B cell (primary cell): Measurements from ENCODE around the gene IL36A. TPM values are rescaled to one million over a fixed set of nuclear protein-coding genes. Genes with fewer than 3 reads are reported as not detected.

Experiments
- ATAC-seq: fragments of 200-7000 bp; cut with Tn5 transposase; one replicate; pipeline ENCODE4 v1.10.0; 2021; ENCODE audit warnings: low read depth, mild to moderate bottlenecking, moderate number of reproducible peaks, moderate library complexity
- CTCF ChIA-PET: fragments of 350-600 bp; sonication (Branson Sonifier 250); formaldehyde crosslinking; loops from one replicate; lab custom pipeline; 2021; ENCODE audit warnings: antibody characterized with exemption, inconsistent platforms; lab: Charles Lee
- POLR2A ChIA-PET: fragments of 350-600 bp; sonication (Branson Sonifier 250); formaldehyde crosslinking; loops from one replicate; lab custom pipeline; 2021; ENCODE audit warnings: antibody characterized with exemption; lab: Charles Lee
- DNase-seq: peaks from one replicate; pipeline ENCODE4 v3.0.0; 2013
- H2AFZ ChIP-seq: 2 replicates; pipeline ENCODE4 v1.6.1; 2012; ENCODE audit warnings: mild to moderate bottlenecking, low read depth, low read length; ENCODE audit not compliant: insufficient read depth, poor library complexity, severe bottlenecking
- H3K27ac ChIP-seq, 2 donors: 1 replicate in 1 of 2; 2 replicates in 1 of 2; pipeline ENCODE4 v1.5.1; 2012 to 2013; ENCODE audit warnings: low read length in 2 of 2, mild to moderate bottlenecking in 2 of 2, moderate library complexity in 1 of 2
- H3K27me3 ChIP-seq, 4 experiments: fragments of 200-600 bp in 1 of 4; sonication (generic) in 1 of 4; replicated peaks in 1 of 4; 1 replicate in 2 of 4; 2 replicates in 2 of 4; pipeline versions ENCODE4 v1.6.1 to v1.7.0; 2013 to 2016; ENCODE audit warnings: low read length in 3 of 4, mild to moderate bottlenecking in 2 of 4, mixed read lengths in 1 of 4, moderate library complexity in 1 of 4; ENCODE audit not compliant: insufficient read depth in 4 of 4, control insufficient read depth in 3 of 4; ENCODE audit errors: control extremely low read depth in 1 of 4
- H3K36me3 ChIP-seq, 2 experiments: replicated peaks in 1 of 2; 1 replicate in 1 of 2; 2 replicates in 1 of 2; pipeline versions ENCODE4 v1.6.1 to v1.7.1; 2013; ENCODE audit warnings: low read length in 1 of 2; ENCODE audit not compliant: insufficient read depth in 2 of 2, control insufficient read depth in 1 of 2; ENCODE audit errors: control extremely low read depth in 1 of 2, extremely low read depth in 1 of 2
- H3K4me1 ChIP-seq, 2 donors: fragments of 200-600 bp in 1 of 2; sonication (generic) in 1 of 2; 1 replicate in 1 of 2; 2 replicates in 1 of 2; pipeline versions ENCODE4 v1.5.1 to v1.6.1; 2013 to 2017; ENCODE audit warnings: low read length in 2 of 2; ENCODE audit not compliant: control insufficient read depth in 2 of 2, insufficient read depth in 2 of 2
- H3K4me2 ChIP-seq: replicated peaks from 2 replicates; pipeline ENCODE3; 2012; ENCODE audit warnings: mild to moderate bottlenecking, low read depth, low read length; ENCODE audit not compliant: poor library complexity, severe bottlenecking
- H3K4me3 ChIP-seq, 5 experiments: fragments of 200-600 bp in 1 of 5; sonication (generic) in 1 of 5; 1 replicate in 3 of 5; 2 replicates in 2 of 5; pipeline versions ENCODE4 v1.5.1 to v1.7.0; 2011 to 2016; ENCODE audit warnings: low read length in 4 of 5, mild to moderate bottlenecking in 4 of 5, low read depth in 2 of 5, control low read depth in 1 of 5, moderate library complexity in 1 of 5; ENCODE audit not compliant: insufficient read depth in 1 of 5; ENCODE audit errors: control extremely low read depth in 1 of 5, extremely low read depth in 1 of 5
- H3K79me2 ChIP-seq: fragments of 200-600 bp; sonication (generic); one replicate; pipeline ENCODE4 v1.6.0; 2016; ENCODE audit warnings: low read length; ENCODE audit not compliant: control insufficient read depth, insufficient read depth
- H3K9ac ChIP-seq: fragments of 200-600 bp; sonication (generic); 2 replicates; pipeline ENCODE4 v1.6.1; 2017; ENCODE audit warnings: mild to moderate bottlenecking, low read length, moderate library complexity
- H3K9me3 ChIP-seq, 3 donors: one replicate each; pipeline versions ENCODE4 v1.6.1 to v1.7.1; 2013; ENCODE audit warnings: low read length in 2 of 3; ENCODE audit not compliant: control insufficient read depth in 2 of 3, insufficient read depth in 1 of 3; ENCODE audit errors: control extremely low read depth in 1 of 3
- H4K20me1 ChIP-seq: 2 replicates; pipeline ENCODE4 v1.6.0; 2012; ENCODE audit warnings: mild to moderate bottlenecking, low read length; ENCODE audit not compliant: insufficient read depth, control insufficient read depth, poor library complexity, severe bottlenecking
- H3K27ac Mint-ChIP-seq: one replicate; pipeline ENCODE4 v1.8.0; 2021; ENCODE audit warnings: mixed read lengths
- H3K27me3 Mint-ChIP-seq: one replicate; pipeline ENCODE4 v1.8.0; 2021; ENCODE audit warnings: mixed read lengths
- H3K4me1 Mint-ChIP-seq: one replicate; pipeline ENCODE4 v1.8.0; 2021; ENCODE audit warnings: mixed read lengths
- H3K4me3 Mint-ChIP-seq: one replicate; pipeline ENCODE4 v1.8.0; 2021; ENCODE audit warnings: mixed read lengths
- H3K9me3 Mint-ChIP-seq: one replicate; pipeline ENCODE4 v1.8.0; 2022; ENCODE audit warnings: mixed read lengths; ENCODE audit not compliant: insufficient read depth
- EZH2 ChIP-seq: IDR thresholded peaks from 2 replicates; pipeline ENCODE4 v1.6.1; 2012; ENCODE audit warnings: borderline replicate concordance, low read depth, mild to moderate bottlenecking, moderate library complexity, low read length; ENCODE audit not compliant: insufficient read depth, poor library complexity, severe bottlenecking
- WGBS: methylation state at CpG from one replicate; pipeline ENCODE4 v1.1.5; 2013; ENCODE audit warnings: missing lambda C conversion rate; ENCODE audit not compliant: insufficient coverage; 5-methylcytosine and 5-hydroxymethylcytosine counted together
- intact Hi-C: fragments of 100-400 bp; cut with micrococcal nuclease; formaldehyde crosslinking; loops from one replicate; pipeline ENCODE4 v1.10.0; 2022
- polyA plus RNA-seq: library from polyadenylated mRNA; depleted of rRNA; stranded (reverse); fragments of >200 nt; gene quantifications from 2 replicates; pipeline ENCODE4 v1.2.3, GENCODE V29; 2012
- total RNA-seq, 2 donors: library from RNA; stranded (reverse); fragments of 120-200 nt in 1 of 2; gene quantifications; 1 replicate in 1 of 2; 2 replicates in 1 of 2; pipeline versions ENCODE4 v1.2.3 to v1.2.4, GENCODE V29; 2013 to 2022
- TF ChIP-seq, protein P1 (sequence below): fragments of 200-600 bp; IDR thresholded peaks from one replicate; pipeline ENCODE4 v1.8.0; 2022; ENCODE audit warnings: antibody characterized with exemption, mild to moderate bottlenecking

Gene IL36A
- total and polyA plus RNA-seq, 2 donors (not counting 1 experiment from before 2014, with no cell fraction given), result not detected

DNA sequence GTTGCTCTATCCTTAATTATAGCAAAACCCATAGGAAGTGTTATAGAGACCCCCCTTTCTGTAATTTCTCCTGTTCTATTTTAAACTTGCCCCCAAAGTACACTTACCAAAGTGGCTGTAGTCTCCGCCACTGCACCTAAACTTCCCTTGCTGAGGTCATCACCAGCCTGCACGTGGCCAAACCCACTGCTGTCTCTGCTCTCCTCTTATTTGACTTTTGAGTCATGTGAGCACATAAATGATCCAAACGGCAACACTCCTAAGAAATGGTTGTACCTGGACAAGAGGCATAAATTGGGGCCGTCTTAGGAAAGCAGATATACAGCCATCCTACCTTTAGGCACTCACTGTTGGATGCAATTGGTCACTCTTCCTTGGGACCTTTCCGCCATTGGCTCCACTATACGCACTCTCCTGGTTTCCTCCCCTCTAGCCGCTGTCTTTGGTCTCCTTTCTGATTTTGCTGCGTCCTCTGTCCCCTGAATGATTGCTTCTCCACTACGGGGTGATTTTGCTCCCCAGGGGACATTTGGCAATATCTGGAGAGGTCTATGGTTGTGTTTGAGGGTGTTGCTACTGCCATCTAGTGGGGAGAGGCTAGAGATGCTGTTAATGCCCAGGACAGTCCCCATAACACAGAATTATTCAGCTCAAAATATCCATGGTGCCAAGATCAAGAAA, 46.7 kb upstream of the IL36A start:
- Histone ChIP-seq H3K27ac (no peak overlapping the region), H3K9me3 (no peaks in the 10 kb centered on the region), H3K36me3 (no peaks in the 10 kb centered on the region), H2AFZ (no peak overlapping the region), H4K20me1 (no peaks in the 10 kb centered on the region), H3K9ac (no peak overlapping the region), H3K4me3 (no peak overlapping the region), H3K79me2 (no peaks in the 10 kb centered on the region), H3K27me3 (peaks cover 0 to 15% (median 0%) of the 10 kb centered on the region in 4 experiments), H3K4me1 (no peaks in the 10 kb centered on the region), H3K4me2 (no peak overlapping the region)
- ATAC-seq, result peak; percentile 67
- peak; percentile 61 for DNase-seq
- intact Hi-C loops, result loop anchor here (1.0 to 2.0 kb wide), 2 partner anchors 209 to 332 kb away; no protein-coding TSS in a partner anchor
- Mint-ChIP-seq H3K4me3 (no peak overlapping the region), H3K9me3 (no peaks in the 10 kb centered on the region), H3K27ac (no peak overlapping the region), H3K4me1 (no peaks in the 10 kb centered on the region), H3K27me3 (peaks cover 4% of the 10 kb centered on the region)
- POLR2A ChIA-PET, result no interaction called here
- WGBS, result 72% methylated on average over 5 of the region's 9 CpGs
- CTCF ChIA-PET, result interaction anchor here (0.6 to 3.0 kb wide), 12 partner anchors 9 to 911 kb away, joined by 3 to 37 read pairs (median 3); no protein-coding TSS in a partner anchor
- TF ChIP-seq EZH2, result no peak
- TF ChIP-seq, protein P1, sequence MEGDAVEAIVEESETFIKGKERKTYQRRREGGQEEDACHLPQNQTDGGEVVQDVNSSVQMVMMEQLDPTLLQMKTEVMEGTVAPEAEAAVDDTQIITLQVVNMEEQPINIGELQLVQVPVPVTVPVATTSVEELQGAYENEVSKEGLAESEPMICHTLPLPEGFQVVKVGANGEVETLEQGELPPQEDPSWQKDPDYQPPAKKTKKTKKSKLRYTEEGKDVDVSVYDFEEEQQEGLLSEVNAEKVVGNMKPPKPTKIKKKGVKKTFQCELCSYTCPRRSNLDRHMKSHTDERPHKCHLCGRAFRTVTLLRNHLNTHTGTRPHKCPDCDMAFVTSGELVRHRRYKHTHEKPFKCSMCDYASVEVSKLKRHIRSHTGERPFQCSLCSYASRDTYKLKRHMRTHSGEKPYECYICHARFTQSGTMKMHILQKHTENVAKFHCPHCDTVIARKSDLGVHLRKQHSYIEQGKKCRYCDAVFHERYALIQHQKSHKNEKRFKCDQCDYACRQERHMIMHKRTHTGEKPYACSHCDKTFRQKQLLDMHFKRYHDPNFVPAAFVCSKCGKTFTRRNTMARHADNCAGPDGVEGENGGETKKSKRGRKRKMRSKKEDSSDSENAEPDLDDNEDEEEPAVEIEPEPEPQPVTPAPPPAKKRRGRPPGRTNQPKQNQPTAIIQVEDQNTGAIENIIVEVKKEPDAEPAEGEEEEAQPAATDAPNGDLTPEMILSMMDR, result peak; percentile 88
